Activated CD8-positive, alpha-beta memory T cell treated with anti-CD3 and anti-CD28 coated beads for 48 hours (primary cell): Measurements from ENCODE around the gene CCL2.
"Not testable (repeated sequence)": the region's sequence is repeated elsewhere in the genome, so short reads cannot be mapped to it uniquely, and the experiment has no call there.

Experiments
- DNase-seq, 3 experiments: peaks; one replicate each; pipeline ENCODE4 v3.0.0-alpha.2; 2020; ENCODE audit warnings: low read depth in 2 of 3, low spot score in 2 of 3

Gene CCL2

DNA sequence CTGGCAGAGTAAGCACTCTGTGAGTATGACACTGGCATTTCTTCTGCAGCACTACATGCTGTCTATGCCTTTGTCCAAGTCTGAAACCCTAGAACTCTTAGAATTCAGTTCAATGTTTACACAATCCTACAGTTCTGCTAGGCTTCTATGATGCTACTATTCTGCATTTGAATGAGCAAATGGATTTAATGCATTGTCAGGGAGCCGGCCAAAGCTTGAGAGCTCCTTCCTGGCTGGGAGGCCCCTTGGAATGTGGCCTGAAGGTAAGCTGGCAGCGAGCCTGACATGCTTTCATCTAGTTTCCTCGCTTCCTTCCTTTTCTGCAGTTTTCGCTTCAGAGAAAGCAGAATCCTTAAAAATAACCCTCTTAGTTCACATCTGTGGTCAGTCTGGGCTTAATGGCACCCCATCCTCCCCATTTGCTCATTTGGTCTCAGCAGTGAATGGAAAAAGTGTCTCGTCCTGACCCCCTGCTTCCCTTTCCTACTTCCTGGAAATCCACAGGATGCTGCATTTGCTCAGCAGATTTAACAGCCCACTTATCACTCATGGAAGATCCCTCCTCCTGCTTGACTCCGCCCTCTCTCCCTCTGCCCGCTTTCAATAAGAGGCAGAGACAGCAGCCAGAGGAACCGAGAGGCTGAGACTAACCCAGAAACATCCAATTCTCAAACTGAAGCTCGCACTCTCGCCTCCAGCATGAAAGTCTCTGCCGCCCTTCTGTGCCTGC is at the start of gene CCL2:
TSS of gene CCL2 (plus strand) at position 635 of the 730 bp plus-strand sequence. CDS start at position 700, 65 bp downstream.
- DNase-seq: no peak

DNA sequence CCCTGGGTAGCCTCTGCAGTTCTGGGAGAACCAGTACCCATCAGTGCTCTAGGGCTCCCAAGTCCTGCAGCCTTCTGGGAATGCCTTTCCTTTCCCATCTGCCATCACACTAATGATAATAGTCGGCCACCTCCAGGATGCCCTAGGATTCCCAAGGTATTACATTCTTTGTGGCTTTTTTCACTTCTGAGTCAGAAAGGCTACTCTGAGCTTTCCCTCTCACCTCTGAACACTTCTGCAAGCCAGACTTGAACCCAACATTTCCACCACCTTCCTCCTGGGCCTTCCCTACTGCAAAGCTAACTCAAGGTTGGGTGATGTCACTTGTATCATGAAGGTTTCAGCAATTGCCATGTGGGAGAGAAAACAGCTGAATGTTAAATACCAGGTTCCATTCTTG is 49.7 kb upstream of the CCL2 start:
- DNase-seq: no peak

DNA sequence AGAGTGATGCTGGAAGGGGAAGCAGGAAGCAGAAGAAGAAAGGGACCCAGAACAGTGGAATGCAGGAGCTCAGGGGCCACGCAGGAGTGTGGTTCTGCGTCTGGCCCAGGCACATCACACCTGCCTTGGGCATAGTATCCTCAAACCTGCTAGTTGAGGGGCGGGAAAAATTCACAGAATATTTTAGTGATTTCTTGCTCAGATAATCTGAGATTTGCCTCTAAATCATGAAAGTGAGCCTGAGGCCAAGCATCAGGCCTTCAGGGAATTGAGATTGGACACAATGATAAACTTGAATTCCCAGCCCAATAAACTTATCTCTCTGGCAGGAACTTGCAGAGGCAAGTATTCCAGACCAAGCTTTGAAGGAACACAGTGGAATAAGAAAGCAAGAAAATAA is 48.5 kb upstream of the CCL2 start:
- no peak for DNase-seq

DNA sequence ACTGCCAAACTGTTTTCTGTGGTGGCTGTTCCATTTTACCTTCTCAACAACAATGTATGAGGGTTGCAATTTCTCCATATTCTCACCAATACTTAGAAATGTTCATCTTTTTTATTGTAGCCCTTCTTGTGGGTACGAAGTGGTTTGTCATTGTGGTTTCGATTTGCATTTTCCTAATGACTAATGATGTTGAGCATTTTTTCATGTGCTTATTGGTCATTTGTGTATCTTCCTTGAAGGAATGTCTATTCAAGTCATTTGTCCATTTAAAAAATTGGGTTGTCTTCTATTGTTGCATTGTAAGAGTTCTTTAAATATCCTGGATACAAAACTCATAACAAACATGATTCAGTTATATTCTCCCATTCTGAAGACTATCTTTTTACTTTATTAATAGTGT is 47.5 kb upstream of the CCL2 start:
- DNase-seq: no peak

DNA sequence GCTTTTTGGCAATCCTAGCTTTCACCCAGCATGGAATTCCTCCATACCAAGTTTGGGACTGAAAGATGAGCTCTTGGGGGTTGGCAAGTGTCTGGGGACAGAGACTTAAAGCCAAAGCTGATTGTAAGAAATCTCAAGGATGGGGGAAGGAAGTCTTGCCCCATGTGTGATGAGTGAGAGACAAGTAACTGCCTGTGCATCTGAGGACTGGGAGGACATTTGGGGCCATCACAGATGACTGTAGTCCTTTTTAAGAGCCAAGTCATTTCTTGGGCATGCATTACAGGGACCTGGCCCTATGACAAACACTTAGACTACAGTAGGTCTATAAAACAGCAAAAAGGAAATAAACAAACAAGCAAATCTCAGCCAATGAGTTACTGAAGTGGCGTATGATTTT is 36.3 kb upstream of the CCL2 start:
- DNase-seq: no peak

DNA sequence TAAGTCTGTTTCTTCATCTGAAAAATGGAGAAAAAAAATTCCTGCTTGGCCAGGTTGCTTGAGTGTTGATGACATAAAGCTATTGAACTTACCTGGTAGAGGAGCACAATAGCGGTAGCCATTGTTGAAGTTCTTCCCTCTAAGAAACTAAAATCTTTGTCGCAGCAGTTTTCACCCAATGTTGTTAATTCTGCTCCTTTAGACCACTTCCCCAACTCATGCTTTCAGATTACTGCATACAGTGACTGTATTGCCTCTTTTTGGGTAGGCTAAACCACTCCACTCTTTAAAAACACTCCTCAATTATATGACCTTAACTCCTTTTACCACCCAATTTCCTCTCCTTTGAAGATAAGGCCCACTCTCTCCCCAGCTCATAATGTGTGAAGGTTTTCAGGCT is 35.7 kb upstream of the CCL2 start:
- DNase-seq: no peak

DNA sequence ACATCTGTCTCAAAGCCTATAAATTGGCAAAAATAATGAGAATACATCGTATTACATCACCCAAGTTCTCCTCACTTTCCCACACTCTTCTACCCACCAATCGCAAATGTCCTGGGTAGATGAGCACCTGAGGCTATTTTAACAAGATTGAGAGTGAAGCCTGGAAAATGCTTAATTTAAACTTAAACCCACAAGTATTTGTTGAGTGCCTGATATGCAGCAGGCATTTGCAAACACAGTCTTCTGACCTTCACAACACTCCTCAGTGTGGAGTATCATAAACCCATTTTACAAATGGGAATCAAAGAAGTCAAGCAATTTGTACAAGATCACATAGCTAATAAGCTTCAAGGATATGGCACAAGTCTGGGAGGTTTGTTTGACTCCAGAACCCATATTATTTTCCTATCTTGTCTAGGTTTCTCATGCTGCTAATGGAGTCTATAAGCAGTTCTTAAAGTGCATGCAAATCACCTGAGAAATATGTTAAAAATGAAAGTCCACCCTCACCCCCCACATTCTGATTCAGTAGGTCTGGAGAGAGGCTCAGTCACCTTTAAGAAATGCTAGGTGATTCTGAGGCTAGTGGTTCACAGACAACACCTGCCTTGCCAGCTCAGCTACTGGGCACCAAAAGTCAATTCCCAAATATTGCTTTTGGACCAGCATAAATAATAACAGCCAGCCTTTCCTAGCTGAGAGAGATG is 34.9 kb upstream of the CCL2 start:
- DNase-seq: no peak

DNA sequence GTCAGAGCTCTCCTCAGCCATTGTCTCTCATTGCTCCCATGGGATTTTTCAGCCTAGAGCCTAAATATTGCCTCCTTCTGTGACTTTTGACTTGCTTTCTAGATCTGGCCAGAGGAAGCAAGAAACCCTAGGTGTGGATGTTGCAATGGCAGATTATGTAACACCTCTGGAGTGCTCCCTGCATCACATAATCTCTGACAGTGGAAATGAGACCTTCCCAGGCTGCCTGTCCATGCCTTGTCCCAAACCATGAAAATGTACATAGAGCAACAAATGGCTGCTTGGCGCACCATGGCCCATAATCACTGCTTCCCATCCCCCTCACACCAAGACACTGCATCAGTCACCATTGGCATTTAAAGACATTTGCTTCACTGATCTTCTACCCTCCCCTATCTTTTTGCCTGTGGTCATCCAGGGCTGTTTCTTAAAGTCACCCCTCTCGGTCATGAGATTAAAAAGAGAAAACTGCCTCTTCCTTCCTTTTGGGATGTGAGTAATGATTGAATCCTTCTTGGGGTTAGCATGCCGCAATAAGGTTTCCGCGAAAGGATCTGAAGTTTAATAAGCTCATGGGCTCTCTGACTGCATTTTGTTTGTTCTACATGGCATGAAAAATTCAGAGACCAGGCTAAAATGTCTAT is 34.2 kb upstream of the CCL2 start:
- no peak for DNase-seq

DNA sequence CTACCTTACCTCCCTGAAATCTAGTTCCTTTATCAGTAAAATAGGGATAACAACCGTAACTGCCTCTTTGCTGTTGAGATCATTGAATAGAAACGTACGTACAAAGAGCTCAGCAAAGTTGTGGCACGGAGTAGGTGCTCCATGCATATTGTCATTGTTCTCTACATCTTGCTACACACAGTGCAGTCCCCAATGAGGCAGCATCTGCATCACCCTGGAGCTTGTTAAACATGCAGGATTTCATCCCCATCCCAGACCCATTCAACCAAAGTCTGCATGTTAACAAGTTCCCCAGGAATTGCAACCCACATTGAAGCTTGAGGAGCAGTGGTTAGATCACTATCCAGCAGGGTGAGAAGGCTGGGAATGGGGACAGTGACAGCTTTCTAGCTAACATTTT is 33.7 kb upstream of the CCL2 start:
- DNase-seq: no peak

DNA sequence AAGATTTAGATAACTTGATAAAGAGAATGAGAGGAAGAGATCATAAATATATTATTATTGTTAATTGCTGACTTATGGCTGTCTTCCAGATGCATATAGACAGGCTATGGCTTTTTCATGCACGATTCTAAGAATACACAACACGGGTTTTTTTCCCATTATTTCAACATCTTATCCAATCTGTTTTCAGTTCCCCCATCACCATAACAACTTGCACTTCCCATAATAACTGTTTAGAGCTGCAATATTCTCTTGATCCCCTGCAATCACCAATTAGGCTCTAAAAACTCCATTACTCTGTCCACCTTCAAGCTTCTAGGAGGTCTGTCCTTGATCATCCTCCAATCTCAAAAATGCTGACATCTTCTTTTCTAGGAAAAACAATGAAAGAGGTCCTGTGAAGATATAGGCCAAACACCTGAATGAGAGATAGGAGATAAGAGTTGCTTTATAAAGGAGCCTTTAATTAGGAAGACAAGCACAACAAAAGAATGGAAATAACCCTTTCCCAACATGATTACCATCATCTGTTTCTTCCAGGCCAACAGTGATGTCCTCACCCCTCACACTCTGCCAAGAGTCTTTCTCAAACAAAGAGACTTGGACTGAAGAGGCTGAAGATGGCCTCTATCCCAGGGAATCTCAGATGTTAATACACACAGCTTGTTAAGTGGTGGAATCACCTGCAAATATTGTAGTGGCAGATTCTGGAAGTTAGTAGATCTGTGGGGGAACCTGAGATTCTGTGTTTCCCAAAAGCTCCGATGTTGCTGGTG is 32.2 kb upstream of the CCL2 start:
- no peak for DNase-seq

DNA sequence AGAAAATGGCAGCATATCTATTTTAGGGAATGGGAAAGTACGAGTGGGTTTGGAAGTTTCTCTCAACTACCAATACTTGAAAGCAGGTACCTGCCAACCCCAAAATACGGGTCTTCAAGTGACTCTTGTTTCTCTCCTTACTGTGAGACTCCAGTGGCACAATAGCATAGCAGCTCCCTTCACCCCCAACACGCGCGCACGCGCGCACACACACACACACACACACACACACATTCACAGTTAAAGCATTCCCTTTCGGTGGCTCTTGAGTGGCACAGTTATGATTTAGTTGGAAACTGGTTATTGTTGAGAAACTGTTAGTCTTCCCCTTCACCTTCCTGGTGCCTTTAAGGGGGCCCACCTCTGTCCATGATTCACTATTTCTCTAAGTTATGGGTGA is 30.0 kb upstream of the CCL2 start:
- DNase-seq: no peak

DNA sequence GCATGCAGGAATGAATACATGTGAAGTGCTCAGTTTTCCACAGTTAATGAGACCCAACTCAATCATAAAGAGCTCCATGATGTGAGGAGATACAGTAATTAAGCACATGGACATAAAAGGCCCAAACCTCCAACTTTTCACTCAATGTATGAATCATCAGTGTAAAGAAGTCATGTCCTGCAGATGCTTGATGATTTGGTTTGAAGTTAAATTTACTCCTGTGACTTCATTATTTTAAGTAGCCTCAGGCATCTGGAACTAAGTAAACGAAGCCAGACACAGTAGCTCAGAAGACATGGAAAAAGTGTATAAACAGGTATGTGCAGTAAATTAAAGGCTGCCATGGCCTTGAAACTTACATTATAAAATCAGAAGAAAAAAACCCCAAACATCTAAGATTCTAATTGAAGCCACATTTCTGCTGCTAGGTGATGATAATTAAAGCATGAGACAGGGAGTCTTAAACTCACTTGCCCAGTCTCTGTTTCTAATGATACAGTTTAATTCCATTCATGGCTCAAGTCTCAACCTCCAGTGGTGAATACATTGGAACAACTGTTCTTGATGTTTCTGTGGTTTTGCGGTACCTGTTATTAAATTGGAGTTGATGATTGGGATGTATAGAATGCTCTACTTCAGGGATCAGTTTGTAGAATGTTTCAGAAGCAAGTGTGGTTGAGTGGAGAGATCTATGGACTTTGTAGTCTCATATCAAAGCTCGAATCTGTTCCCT is 28.9 kb upstream of the CCL2 start:
- no peak for DNase-seq

DNA sequence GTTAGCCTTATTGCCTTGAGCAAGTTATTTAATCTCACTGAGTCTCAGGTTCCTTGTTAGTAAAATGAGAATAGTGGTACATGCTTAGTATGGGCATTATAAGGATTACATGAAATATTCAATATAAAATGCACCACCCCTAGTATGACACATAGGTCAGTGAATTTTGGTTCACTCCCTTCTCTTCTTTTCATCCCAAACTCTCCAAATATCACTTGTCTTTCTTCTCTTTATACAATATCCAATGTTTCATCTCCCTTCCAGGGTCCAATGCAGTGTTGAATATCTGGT is 28.4 kb upstream of the CCL2 start:
- no peak for DNase-seq

DNA sequence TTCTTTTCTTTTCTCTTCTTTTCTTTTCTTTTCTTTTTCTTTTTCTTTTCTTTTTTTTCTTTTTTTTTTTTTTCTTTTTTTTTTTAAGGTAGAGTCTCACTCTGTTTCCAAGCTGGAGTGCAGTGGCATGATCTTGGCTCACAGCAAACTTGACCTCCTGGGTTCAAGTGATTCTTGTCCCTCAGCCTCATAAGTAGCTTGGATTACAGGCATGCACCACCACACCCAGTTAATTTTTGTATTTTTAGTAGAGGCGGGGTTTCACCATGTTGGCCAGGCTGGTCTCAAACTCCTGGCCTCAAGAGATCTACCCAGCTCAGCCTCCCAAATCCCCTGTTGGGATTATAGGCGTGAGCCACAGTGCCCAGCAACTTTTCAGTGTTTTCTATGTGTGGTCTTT is 27.8 kb upstream of the CCL2 start:
- DNase-seq: not testable (repeated sequence)

DNA sequence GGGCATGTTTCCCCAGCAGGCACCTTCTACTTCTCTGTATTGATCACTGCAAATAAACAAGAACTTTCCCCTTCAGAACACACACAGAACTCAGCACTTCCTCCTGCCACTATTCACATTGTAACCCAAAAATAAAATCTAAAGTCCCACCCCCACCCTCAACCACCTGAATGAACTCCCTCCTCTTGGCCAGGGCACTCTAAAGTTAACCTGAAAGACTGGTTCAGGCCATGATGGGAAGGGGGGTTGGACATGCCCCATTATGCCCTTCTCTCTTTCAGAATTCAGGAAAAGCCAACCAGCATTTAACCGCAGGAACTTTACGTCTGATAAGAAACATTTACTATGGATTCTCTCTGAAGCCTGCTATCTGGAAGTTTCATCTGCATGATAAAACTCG is 27.4 kb upstream of the CCL2 start:
- DNase-seq: no peak

DNA sequence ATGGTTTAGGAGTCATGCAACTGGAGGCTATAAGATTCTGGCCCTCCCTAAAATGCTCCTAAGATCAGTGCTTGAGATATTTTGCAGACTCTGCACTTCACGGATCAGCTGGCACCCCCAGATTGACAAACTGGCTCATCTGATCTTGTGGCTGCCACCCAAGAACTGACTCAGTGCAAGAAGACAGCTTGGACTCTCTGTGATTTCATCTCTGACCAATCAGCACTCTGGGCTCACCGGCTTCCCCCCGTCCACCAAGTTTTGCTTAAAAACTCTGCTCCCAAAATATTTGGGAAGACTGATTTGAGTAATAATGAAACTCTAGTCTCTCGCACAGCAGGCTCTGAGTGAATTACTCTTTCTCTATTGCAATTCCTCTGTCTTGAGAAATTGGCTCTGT is 26.3 kb upstream of the CCL2 start:
- DNase-seq: no peak

DNA sequence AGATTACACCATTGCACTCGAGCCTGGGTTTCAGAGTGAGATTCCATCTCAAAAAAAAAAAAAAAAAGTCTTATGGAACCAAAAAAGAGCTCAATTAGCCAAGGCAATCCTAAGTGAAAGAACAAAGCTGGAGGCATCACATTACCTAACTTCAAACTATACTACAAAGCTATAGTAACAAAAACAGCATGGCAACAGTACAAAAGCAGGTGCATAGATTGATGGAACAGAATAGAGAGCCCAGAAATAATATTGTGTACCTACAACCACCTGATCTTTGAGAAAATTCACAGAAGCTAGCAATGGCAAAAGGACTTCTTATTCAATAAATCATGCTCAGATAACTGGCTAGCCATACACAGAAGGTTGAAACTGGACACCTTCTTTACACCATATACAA is 24.7 kb upstream of the CCL2 start:
- DNase-seq: no peak

DNA sequence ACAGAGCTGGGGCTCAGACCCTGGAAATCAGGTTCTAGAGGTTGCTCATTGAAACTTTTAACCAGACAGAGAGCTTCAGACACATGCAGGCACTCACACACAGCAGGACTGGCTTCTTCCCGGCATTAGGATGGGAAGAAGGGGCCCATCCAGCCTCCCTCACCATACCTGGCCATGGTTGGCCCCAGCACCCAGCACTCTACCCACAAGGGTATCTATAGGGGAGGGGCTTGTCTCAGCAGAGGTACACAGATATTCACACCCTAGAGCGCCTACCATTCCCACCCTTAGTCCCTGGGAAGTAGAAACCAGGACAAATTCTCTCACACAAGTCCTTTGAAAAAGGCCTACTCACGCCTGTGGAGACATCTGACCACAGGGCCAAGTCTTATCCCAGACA is 20.5 kb upstream of the CCL2 start:
- no peak for DNase-seq

DNA sequence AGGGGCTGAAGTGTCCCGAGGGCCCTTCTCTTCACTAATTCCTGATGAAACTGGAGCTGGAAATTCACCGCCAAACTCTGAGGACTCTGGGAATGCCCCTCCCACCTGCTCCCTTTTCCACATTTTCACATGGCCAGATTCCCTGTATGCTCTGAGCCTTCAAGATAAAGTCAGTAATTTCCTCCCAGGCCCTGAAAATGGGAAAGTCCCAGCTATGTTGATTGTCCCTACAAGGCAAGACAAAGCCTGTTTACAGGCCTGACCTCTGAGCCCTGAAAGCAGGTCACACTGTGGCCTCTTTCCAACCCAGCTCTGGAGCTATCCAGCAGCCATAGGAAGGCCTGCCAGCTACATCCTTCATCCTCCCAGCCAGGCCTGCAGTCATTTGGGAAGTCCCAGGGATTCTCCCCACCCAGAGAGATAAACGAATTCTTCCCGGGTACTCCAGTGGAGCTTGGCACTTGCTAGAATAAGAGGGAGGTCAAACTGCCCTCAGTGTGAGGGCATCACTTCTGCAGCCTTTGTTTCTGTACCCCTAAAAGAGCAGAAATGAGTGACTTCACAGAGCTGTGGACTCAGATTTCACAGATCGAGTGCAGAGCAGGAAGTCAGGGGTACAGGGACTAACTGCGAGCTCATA is 19.6 kb upstream of the CCL2 start:
- DNase-seq: no peak

DNA sequence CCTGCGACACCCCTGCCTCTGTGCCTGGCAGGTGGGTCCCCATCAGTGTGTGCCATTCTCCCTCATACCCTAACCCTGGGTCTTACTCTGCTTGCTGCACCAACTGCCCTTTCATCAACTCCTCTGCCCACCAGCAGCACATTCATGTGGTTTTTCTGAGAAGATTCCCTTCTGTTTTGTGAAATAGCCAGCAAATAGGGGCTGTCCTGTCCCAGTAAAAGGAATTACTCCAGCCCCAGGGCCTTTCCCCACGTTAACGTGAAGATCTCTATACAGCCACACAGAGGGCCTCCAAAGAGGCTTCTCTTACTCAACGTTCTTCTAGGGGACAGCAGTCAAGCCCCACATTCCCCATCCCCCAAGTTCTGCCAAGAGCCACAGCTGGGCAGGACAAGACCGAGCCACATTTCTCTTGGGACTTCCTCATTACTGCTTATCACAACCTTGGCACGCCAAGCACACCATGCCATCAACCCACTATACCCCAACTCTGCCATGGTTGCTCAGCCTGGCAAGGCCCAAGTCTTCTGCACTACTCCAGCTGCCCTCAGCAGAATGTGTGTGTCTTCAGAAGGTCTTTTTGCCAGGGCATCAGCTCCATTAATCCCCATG is 18.7 kb upstream of the CCL2 start:
- no peak for DNase-seq
